AG10803 (cell line): ENCODE results near the gene OPRM1.
A peak's percentile ranks its signal among the peaks of the same experiment; 100 is the strongest.

Experiments used
- DNase-seq: peaks from one replicate; pipeline ENCODE4 v3.0.0; 2010; ENCODE audit warnings: low read depth
- H3K4me3 ChIP-seq: 2 replicates; pipeline ENCODE4 v1.5.1; 2011; ENCODE audit warnings: mild to moderate bottlenecking, low read length, control low read depth
- CTCF ChIP-seq: conservative IDR thresholded peaks from 2 replicates; pipeline ENCODE4 v1.5.1; 2011; ENCODE audit warnings: mild to moderate bottlenecking, low read length, control low read depth, inconsistent platforms

The OPRM1 gene

GRCh38 chr6:154289818-154290508 is 250.9 kb downstream of the OPRM1 start:
- DNase-seq = no peak
- no peak overlapping the region for H3K4me3 ChIP-seq
- no peak for TF ChIP-seq CTCF

GRCh38 chr6:154292066-154292465 is 253.0 kb downstream of the OPRM1 start:
- no peak for DNase-seq

GRCh38 chr6:154292855-154293519 is 253.9 kb downstream of the OPRM1 start:
- no peak for TF ChIP-seq CTCF
- no peak overlapping the region for H3K4me3 ChIP-seq
- peak; percentile 50 for DNase-seq

More at GRCh38 chr6:154292066-154292465, 253.0 kb downstream of the OPRM1 start:
- H3K4me3 ChIP-seq = no peak overlapping the region
- no peak for TF ChIP-seq CTCF

GRCh38 chr6:154295733-154296132 is 256.7 kb downstream of the OPRM1 start:
- no peak overlapping the region for H3K4me3 ChIP-seq
- DNase-seq = no peak
- TF ChIP-seq CTCF = no peak
